Activated CD8-positive, alpha-beta T cell treated with anti-CD3 and anti-CD28 coated beads for 36 hours (primary cell): ENCODE measurements around the gene PTPMT1. TPM values are rescaled to one million over a fixed set of nuclear protein-coding genes. Genes with fewer than 3 reads are reported as not detected.

ENCODE experiments used
- ATAC-seq: fragments of 200-7000 bp; cut with Tn5 transposase; one replicate; pipeline ENCODE4 v1.10.0; 2021; ENCODE audit warnings: mild to moderate bottlenecking, moderate library complexity
- CTCF ChIA-PET: fragments of 350-600 bp; sonication (Branson Sonifier 250); formaldehyde crosslinking; loops from one replicate; lab custom pipeline; 2021; ENCODE audit warnings: antibody characterized with exemption; lab: Charles Lee
- POLR2A ChIA-PET: fragments of 350-600 bp; sonication (Branson Sonifier 250); formaldehyde crosslinking; loops from one replicate; lab custom pipeline; 2021; ENCODE audit warnings: antibody characterized with exemption; lab: Charles Lee
- DNase-seq: peaks from one replicate; pipeline ENCODE4 v3.0.0-alpha.2; 2020
- H3K27ac Mint-ChIP-seq: one replicate; pipeline ENCODE4 v1.8.0; 2021; ENCODE audit warnings: mild to moderate bottlenecking, mixed read lengths
- H3K27me3 Mint-ChIP-seq: one replicate; pipeline ENCODE4 v1.8.0; 2021; ENCODE audit warnings: mixed read lengths
- H3K36me3 Mint-ChIP-seq: one replicate; pipeline ENCODE4 v1.8.0; 2021; ENCODE audit warnings: low read depth, mixed read lengths
- H3K4me1 Mint-ChIP-seq: one replicate; pipeline ENCODE4 v1.8.0; 2021; ENCODE audit warnings: low read depth, mixed read lengths
- H3K4me3 Mint-ChIP-seq: one replicate; pipeline ENCODE4 v1.8.0; 2021; ENCODE audit warnings: mild to moderate bottlenecking, moderate library complexity, mixed read lengths
- H3K9me3 Mint-ChIP-seq: one replicate; pipeline ENCODE4 v1.8.0; 2021; ENCODE audit warnings: mixed read lengths
- CTCF ChIP-seq: fragments of 200-600 bp; IDR thresholded peaks from one replicate; pipeline ENCODE4 v1.8.0; 2022; ENCODE audit warnings: antibody characterized with exemption, mild to moderate bottlenecking
- intact Hi-C: fragments of 100-400 bp; cut with micrococcal nuclease; formaldehyde crosslinking; loops from one replicate; pipeline ENCODE4 v1.10.0; 2022
- total RNA-seq, 2 experiments: library from RNA; stranded (reverse); gene quantifications; one replicate each; pipeline ENCODE4 v1.2.3, GENCODE V29; 2021

Gene PTPMT1
- total RNA-seq, 2 experiments from 2014 or later, result 44.1 to 46.7 TPM

- POLR2A ChIA-PET, result interaction anchor here (0.6 to 1.1 kb wide), 2 partner anchors 10 to 188 kb away, joined by 4 to 6 read pairs; no protein-coding TSS in a partner anchor
- no peaks in the 10 kb centered on the region for H3K27me3 Mint-ChIP-seq
Measured at GRCh38 chr11:47606731-47607130, 41.3 kb downstream of the PTPMT1 start.

GRCh38 chr11:47607380-47607779, 42.0 kb downstream of the PTPMT1 start:
- no peak overlapping the region for H3K4me3 Mint-ChIP-seq
- peaks cover 4% of the 10 kb centered on the region for H3K4me1 Mint-ChIP-seq
- no peaks in the 10 kb centered on the region for H3K9me3 Mint-ChIP-seq
- POLR2A ChIA-PET, result interaction anchor here (0.6 to 1.2 kb wide), 3 partner anchors 9 to 188 kb away, joined by 3 to 6 read pairs (median 4); no protein-coding TSS in a partner anchor
- TF ChIP-seq CTCF, result no peak
- no peak overlapping the region for H3K27ac Mint-ChIP-seq
- intact Hi-C loops, result no loop called here
- DNase-seq, result no peak
- H3K27me3 Mint-ChIP-seq, result no peaks in the 10 kb centered on the region
- no peaks in the 10 kb centered on the region for H3K36me3 Mint-ChIP-seq
- CTCF ChIA-PET, result interaction anchor here (1.3 kb wide), 1 partner anchor 26 kb away, joined by 3 read pairs; no protein-coding TSS in a partner anchor
- ATAC-seq, result no peak

More at GRCh38 chr11:47606731-47607130, 41.3 kb downstream of the PTPMT1 start:
- CTCF ChIA-PET, result interaction anchor here (1.3 kb wide), 1 partner anchor 25 kb away, joined by 3 read pairs; no protein-coding TSS in a partner anchor
- Mint-ChIP-seq H3K4me1 (peaks cover 4% of the 10 kb centered on the region), H3K9me3 (no peaks in the 10 kb centered on the region), H3K36me3 (no peaks in the 10 kb centered on the region), H3K27ac (no peak overlapping the region), H3K4me3 (no peak overlapping the region)
- TF ChIP-seq CTCF, result no peak
- no peak for ATAC-seq
- no peak for DNase-seq
- intact Hi-C loops, result no loop called here

GRCh38 chr11:47609675-47610074, 44.3 kb downstream of the PTPMT1 start:
- ChIA-PET CTCF (interaction anchor here (0.9 kb wide), 1 partner anchor 9 kb away, joined by 3 read pairs; no protein-coding TSS in a partner anchor), POLR2A (no interaction called here)
- H3K4me1 Mint-ChIP-seq, result peaks cover 4% of the 10 kb centered on the region
- no peak overlapping the region for H3K4me3 Mint-ChIP-seq
- DNase-seq (no peak), ATAC-seq (no peak)
- no peaks in the 10 kb centered on the region for H3K9me3 Mint-ChIP-seq
- H3K27me3 Mint-ChIP-seq, result no peaks in the 10 kb centered on the region
- no peak overlapping the region for H3K27ac Mint-ChIP-seq
- H3K36me3 Mint-ChIP-seq, result no peaks in the 10 kb centered on the region
- TF ChIP-seq CTCF, result no peak
- intact Hi-C loops, result no loop called here

- ChIA-PET POLR2A (interaction anchor here (1.2 kb wide), 1 partner anchor 19 kb away, joined by 3 read pairs; no protein-coding TSS in a partner anchor), CTCF (no interaction called here)
- no peaks in the 10 kb centered on the region for H3K36me3 Mint-ChIP-seq
- ATAC-seq, result no peak
- no peak overlapping the region for H3K27ac Mint-ChIP-seq
- H3K4me1 Mint-ChIP-seq, result peaks cover 4% of the 10 kb centered on the region
- TF ChIP-seq CTCF, result no peak
- no peak for DNase-seq
- H3K9me3 Mint-ChIP-seq, result no peaks in the 10 kb centered on the region
- no peak overlapping the region for H3K4me3 Mint-ChIP-seq
- intact Hi-C loops, result no loop called here
- H3K27me3 Mint-ChIP-seq, result no peaks in the 10 kb centered on the region
Measured at GRCh38 chr11:47611348-47611794, 46.0 kb downstream of the PTPMT1 start.

- DNase-seq, result no peak
- no peak overlapping the region for H3K4me3 Mint-ChIP-seq
- no peak for TF ChIP-seq CTCF
- CTCF ChIA-PET, result no interaction called here
- intact Hi-C loops, result no loop called here
- no peak overlapping the region for H3K27ac Mint-ChIP-seq
- no peak for ATAC-seq
- H3K36me3 Mint-ChIP-seq, result peaks cover 12% of the 10 kb centered on the region
- POLR2A ChIA-PET, result no interaction called here
- H3K9me3 Mint-ChIP-seq, result no peaks in the 10 kb centered on the region
- H3K27me3 Mint-ChIP-seq, result no peaks in the 10 kb centered on the region
- no peaks in the 10 kb centered on the region for H3K4me1 Mint-ChIP-seq
Measured at GRCh38 chr11:47615249-47615648, 49.9 kb downstream of the PTPMT1 start.
